ENCODE measurements around the gene EYA2. TPM values are rescaled to one million over a fixed set of nuclear protein-coding genes. Genes with fewer than 3 reads are reported as not detected.

The EYA2 gene
- total RNA-seq, 1 experiment from 2014 or later = 0.25 TPM

DNA sequence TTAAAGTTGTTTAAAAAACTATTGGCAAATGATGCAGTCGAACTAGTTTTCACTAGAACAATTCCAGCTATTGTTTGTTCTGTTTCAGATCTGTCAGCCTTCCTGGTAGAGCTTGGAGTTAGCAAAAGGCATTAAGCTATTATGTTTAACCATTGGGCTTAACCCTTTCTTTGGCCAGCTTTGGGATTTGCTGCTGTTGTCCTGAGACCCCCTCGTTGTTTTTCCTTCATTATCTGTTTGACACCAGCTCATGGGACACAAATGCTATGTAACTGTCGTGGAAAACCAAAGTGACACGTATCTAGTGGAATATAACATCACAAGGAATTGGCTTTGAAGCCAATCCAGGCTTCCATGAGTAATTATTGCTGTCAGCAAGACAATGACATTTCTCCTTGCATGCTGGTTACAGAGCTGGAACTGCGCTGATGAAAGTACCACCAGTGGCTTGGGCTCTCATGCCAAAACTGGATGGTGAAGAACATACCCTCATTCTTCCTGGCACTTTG lies 96.0 kb downstream of the EYA2 start:
- POLR2A ChIA-PET = interaction anchor here (0.5 to 0.6 kb wide), 2 partner anchors 20 to 29 kb away, joined by 3 read pairs; no protein-coding TSS in a partner anchor

DNA sequence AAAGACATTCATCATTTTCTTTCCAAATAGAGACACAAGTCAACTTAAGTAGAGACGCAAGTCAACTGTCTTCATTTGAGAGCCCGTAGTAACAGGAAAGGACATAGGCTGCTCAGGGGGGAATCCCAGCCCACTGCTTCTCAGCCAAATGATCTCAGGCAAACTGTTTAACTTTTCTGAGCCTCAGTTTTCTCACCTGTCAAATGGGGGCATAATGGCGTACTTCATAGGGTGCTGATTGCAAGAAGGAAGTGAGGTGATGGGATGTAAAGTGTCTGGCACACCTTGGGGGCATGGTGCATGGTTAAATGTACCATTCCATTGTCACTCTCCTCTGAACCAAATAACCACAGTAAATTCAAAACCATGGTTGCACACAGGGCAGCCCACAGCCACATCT lies 96.5 kb downstream of the EYA2 start:
- no peak for DNase-seq
- Histone ChIP-seq H3K27me3 (replicated peaks; ENCODE audit: control insufficient read depth, insufficient read depth, low read length) (no peaks in the 10 kb centered on the region), H3K4me3 (ENCODE audit: low read depth, low read length) (no peak overlapping the region), H3K9me3 (no peaks in the 10 kb centered on the region), H3K4me1 (peaks cover 8% of the 10 kb centered on the region), H3K36me3 (ENCODE audit: control insufficient read depth, insufficient read depth, low read length) (no peaks in the 10 kb centered on the region)
- Mint-ChIP-seq H3K9me3 (ENCODE audit: unreplicated experiment) (no peaks in the 10 kb centered on the region), H3K36me3 (ENCODE audit: insufficient read depth, unreplicated experiment) (no peaks in the 10 kb centered on the region), H3K4me3 (ENCODE audit: unreplicated experiment) (no peak overlapping the region), H3K27me3 (ENCODE audit: insufficient read depth, unreplicated experiment) (peaks cover 15% of the 10 kb centered on the region), H3K27ac (ENCODE audit: unreplicated experiment) (no peak overlapping the region), H3K4me1 (ENCODE audit: low read depth, unreplicated experiment) (peaks cover 10% of the 10 kb centered on the region)
- CTCF ChIA-PET = no interaction called here
- BruUV-seq (replicated peaks) = no TSS peak
- intact Hi-C loops (cut with micrococcal nuclease; ENCODE audit: unreplicated experiment) = no loop called here
- POLR2A ChIA-PET = interaction anchor here (0.6 kb wide), 1 partner anchor 29 kb away, joined by 3 read pairs; no protein-coding TSS in a partner anchor
- TF ChIP-seq, protein P1, sequence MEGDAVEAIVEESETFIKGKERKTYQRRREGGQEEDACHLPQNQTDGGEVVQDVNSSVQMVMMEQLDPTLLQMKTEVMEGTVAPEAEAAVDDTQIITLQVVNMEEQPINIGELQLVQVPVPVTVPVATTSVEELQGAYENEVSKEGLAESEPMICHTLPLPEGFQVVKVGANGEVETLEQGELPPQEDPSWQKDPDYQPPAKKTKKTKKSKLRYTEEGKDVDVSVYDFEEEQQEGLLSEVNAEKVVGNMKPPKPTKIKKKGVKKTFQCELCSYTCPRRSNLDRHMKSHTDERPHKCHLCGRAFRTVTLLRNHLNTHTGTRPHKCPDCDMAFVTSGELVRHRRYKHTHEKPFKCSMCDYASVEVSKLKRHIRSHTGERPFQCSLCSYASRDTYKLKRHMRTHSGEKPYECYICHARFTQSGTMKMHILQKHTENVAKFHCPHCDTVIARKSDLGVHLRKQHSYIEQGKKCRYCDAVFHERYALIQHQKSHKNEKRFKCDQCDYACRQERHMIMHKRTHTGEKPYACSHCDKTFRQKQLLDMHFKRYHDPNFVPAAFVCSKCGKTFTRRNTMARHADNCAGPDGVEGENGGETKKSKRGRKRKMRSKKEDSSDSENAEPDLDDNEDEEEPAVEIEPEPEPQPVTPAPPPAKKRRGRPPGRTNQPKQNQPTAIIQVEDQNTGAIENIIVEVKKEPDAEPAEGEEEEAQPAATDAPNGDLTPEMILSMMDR (IDR thresholded peaks at IDR 0.05; ENCODE audit: insufficient read depth in 1 of 2, low read depth in 1 of 2, low read length in 1 of 2, severe bottlenecking in 1 of 2, unreplicated experiment in 1 of 2) = no peak

More for the DNA sequence above, 96.0 kb downstream of the EYA2 start:
- DNase-seq = no peak
- no peaks in the 10 kb centered on the region for H3K36me3 Mint-ChIP-seq (ENCODE audit: insufficient read depth, unreplicated experiment)
- Histone ChIP-seq H3K9me3 (no peaks in the 10 kb centered on the region), H3K27me3 (replicated peaks; ENCODE audit: control insufficient read depth, insufficient read depth, low read length) (no peaks in the 10 kb centered on the region), H3K4me3 (ENCODE audit: low read depth, low read length) (no peak overlapping the region), H3K36me3 (ENCODE audit: control insufficient read depth, insufficient read depth, low read length) (no peaks in the 10 kb centered on the region), H3K4me1 (peaks cover 10% of the 10 kb centered on the region)
- peaks cover 15% of the 10 kb centered on the region for H3K27me3 Mint-ChIP-seq (ENCODE audit: insufficient read depth, unreplicated experiment)
- H3K4me3 Mint-ChIP-seq (ENCODE audit: unreplicated experiment) = no peak overlapping the region
- TF ChIP-seq, protein P1 (IDR thresholded peaks at IDR 0.05; ENCODE audit: insufficient read depth in 1 of 2, low read depth in 1 of 2, low read length in 1 of 2, severe bottlenecking in 1 of 2, unreplicated experiment in 1 of 2) = no peak
- intact Hi-C loops (cut with micrococcal nuclease; ENCODE audit: unreplicated experiment) = no loop called here
- no TSS peak for BruUV-seq (replicated peaks)
- H3K9me3 Mint-ChIP-seq (ENCODE audit: unreplicated experiment) = no peaks in the 10 kb centered on the region
- CTCF ChIA-PET = no interaction called here
- H3K4me1 Mint-ChIP-seq (ENCODE audit: low read depth, unreplicated experiment) = peaks cover 10% of the 10 kb centered on the region
- H3K27ac Mint-ChIP-seq (ENCODE audit: unreplicated experiment) = no peak overlapping the region

DNA sequence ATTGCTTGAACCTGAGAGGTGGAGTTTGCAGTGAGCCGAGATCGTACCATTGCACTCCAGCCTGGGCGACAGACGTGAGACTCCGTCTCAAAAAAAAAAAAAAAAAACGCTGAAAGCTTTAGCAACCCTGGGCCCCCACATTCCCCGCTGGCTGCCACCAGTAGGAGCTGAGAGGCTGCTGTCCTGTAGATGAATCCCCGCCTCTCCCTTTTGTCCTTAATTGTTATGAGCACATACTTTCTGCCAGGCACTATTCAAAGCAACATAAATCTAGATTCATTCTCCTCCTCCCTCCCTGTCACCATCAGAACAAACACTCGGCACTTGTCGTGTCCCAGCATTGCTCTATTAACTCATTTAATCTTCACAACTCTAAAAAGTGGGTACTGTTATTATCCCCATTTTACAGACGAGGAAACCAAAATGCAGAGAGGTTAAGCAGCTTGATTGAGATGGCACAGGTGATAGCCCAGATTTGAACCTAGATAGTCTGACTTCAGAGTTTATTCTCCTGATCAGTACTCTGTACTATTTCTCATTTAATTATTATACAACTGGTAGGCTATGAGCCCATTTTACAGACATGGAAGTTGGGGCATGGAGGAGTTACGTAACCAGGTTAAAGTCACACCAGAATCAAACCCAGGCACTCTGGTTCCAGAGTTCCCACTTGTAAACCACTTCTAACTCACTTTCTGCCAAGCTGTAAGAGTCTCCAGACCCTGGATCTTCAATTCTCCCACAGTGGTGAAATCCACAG lies 97.4 kb downstream of the EYA2 start:
- no peak overlapping the region for H3K4me3 Mint-ChIP-seq (ENCODE audit: unreplicated experiment)
- POLR2A ChIA-PET = no interaction called here

More for the DNA sequence above, 97.4 kb downstream of the EYA2 start:
- no peaks in the 10 kb centered on the region for H3K36me3 ChIP-seq (ENCODE audit: control insufficient read depth, insufficient read depth, low read length)
- H3K9me3 ChIP-seq = no peaks in the 10 kb centered on the region
- no peaks in the 10 kb centered on the region for H3K9me3 Mint-ChIP-seq (ENCODE audit: unreplicated experiment)
- no peaks in the 10 kb centered on the region for H3K36me3 Mint-ChIP-seq (ENCODE audit: insufficient read depth, unreplicated experiment)
- H3K27me3 ChIP-seq (replicated peaks; ENCODE audit: control insufficient read depth, insufficient read depth, low read length) = no peaks in the 10 kb centered on the region
- CTCF ChIA-PET = interaction anchor here (0.6 kb wide), 1 partner anchor 1129 kb away, joined by 3 read pairs; no protein-coding TSS in a partner anchor
- H3K27me3 Mint-ChIP-seq (ENCODE audit: insufficient read depth, unreplicated experiment) = peaks cover 18% of the 10 kb centered on the region
- intact Hi-C loops (cut with micrococcal nuclease; ENCODE audit: unreplicated experiment) = no loop called here
- TF ChIP-seq, protein P1 (IDR thresholded peaks at IDR 0.05; ENCODE audit: insufficient read depth in 1 of 2, low read depth in 1 of 2, low read length in 1 of 2, severe bottlenecking in 1 of 2, unreplicated experiment in 1 of 2) = no peak
- no peak for DNase-seq
- H3K4me1 ChIP-seq = peaks cover 8% of the 10 kb centered on the region
- H3K27ac Mint-ChIP-seq (ENCODE audit: unreplicated experiment) = no peak overlapping the region
- BruUV-seq (replicated peaks) = no TSS peak
- peaks cover 10% of the 10 kb centered on the region for H3K4me1 Mint-ChIP-seq (ENCODE audit: low read depth, unreplicated experiment)
- H3K4me3 ChIP-seq (ENCODE audit: low read depth, low read length) = no peak overlapping the region

Measured in Caco-2 (cell line).